Liver (tissue), 3 donors: ENCODE data around the gene CNIH3.

ENCODE experiments used
- CTCF ChIP-seq: fragments of 150-350 bp; IDR thresholded peaks from 2 replicates; pipeline ENCODE4 v1.5.1; 2017; ENCODE audit warnings: improper control_type of control experiment, low read depth, low read length; ENCODE audit not compliant: missing input control
- FOXA1 ChIP-seq: IDR thresholded peaks from 2 replicates; pipeline ENCODE4 v1.6.1; 2016; ENCODE audit warnings: antibody characterized with exemption
- HNF4A ChIP-seq, 2 donors: conservative IDR thresholded peaks; 2 replicates each; pipeline ENCODE4 v1.6.1; 2016; ENCODE audit warnings: antibody characterized with exemption in 2 of 2, mild to moderate bottlenecking in 2 of 2
- TAF1 ChIP-seq: conservative IDR thresholded peaks from 2 replicates; pipeline ENCODE4 v1.6.1; 2016; ENCODE audit warnings: antibody characterized with exemption, mild to moderate bottlenecking
- TF ChIP-seq, protein P1 (sequence below): IDR thresholded peaks from 2 replicates; pipeline ENCODE4 v1.6.1; 2016; ENCODE audit warnings: antibody characterized with exemption
- donor health status: healthy.
- donor health status: healthy.

GRCh38 chr1:224769452-224770335 lies 153.6 kb downstream of the CNIH3 start:
- TF ChIP-seq CTCF (no peak), TAF1 (no peak), FOXA1 (no peak), HNF4A (conservative IDR thresholded peaks at IDR 0.05) (no peak)
- TF ChIP-seq, protein P1, sequence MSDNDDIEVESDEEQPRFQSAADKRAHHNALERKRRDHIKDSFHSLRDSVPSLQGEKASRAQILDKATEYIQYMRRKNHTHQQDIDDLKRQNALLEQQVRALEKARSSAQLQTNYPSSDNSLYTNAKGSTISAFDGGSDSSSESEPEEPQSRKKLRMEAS = no peak
